Muscle layer of duodenum (tissue), 2 donors: ENCODE measurements around the gene FAM168A.

Source experiments
- H3K27ac ChIP-seq: one replicate; pipeline ENCODE4 v1.7.0; 2013; ENCODE audit warnings: mild to moderate bottlenecking, low read length
- H3K27me3 ChIP-seq: one replicate; pipeline ENCODE4 v1.7.0; 2013; ENCODE audit warnings: low read depth, mild to moderate bottlenecking, control low read depth, low read length
- H3K36me3 ChIP-seq, 2 donors: one replicate each; pipeline ENCODE4 v1.7.0; 2013; ENCODE audit warnings: low read length in 2 of 2, control low read depth in 1 of 2, mild to moderate bottlenecking in 1 of 2; ENCODE audit not compliant: insufficient read depth in 2 of 2, control insufficient read depth in 1 of 2
- H3K4me1 ChIP-seq, 2 donors: one replicate each; pipeline ENCODE4 v1.7.0; 2013; ENCODE audit warnings: low read length in 2 of 2, mild to moderate bottlenecking in 2 of 2, control low read depth in 1 of 2, moderate library complexity in 1 of 2; ENCODE audit not compliant: insufficient read depth in 2 of 2, control insufficient read depth in 1 of 2
- H3K4me3 ChIP-seq, 2 donors: one replicate each; pipeline ENCODE4 v1.7.0; 2013; ENCODE audit warnings: low read length in 2 of 2, low read depth in 1 of 2, mild to moderate bottlenecking in 1 of 2
- H3K9me3 ChIP-seq, 2 donors: one replicate each; pipeline ENCODE4 v1.7.0; 2013; ENCODE audit warnings: low read length in 2 of 2, control low read depth in 1 of 2, mild to moderate bottlenecking in 1 of 2; ENCODE audit not compliant: control insufficient read depth in 1 of 2
- donor health status: healthy.

FAM168A gene

DNA sequence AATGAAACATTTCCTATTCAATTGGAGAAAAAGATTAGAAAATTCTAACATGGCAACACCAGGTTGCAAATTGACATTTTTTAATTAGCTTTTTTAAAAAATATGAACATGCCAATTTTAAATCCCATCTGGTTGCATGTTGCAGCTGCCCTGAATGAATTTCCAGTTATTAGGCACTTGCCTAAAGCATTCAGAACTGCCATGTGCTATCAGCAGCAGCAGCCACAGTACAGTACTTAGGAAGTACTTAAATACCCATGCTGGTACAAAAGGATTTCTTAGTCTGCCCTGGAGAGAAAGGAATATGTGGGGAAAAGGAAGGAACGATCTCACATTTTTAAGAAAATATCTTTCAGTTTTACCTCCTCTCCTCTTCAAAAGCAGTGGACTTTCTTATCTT, 46.2 kb downstream of the FAM168A start:
- Histone ChIP-seq H3K9me3 (no peaks in the 10 kb centered on the region), H3K36me3 (no peaks in the 10 kb centered on the region), H3K27ac (no peak overlapping the region), H3K27me3 (no peaks in the 10 kb centered on the region), H3K4me3 (no peak overlapping the region), H3K4me1 (peaks cover 0 to 7% of the 10 kb centered on the region in 2 donors)

DNA sequence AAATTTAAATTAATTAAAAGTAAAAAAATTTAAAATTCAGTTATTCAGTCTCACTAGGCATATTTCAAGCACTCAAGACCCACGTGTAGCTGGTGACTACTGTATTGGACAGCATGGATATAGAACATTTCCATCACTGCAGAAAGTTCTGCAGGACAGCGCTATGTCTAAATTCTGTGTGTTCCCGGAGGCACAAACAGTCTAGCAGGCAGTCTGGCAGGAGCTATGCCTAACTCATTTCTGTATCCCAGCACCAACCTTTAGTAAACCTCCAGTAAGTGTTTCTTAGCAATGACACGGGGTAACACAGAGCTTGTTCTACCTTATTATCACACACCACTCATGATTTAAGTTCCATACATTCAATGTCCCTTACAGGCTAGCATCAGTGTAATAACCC, 48.5 kb downstream of the FAM168A start:
- Histone ChIP-seq H3K27ac (no peak overlapping the region), H3K4me1 (peaks cover 0 to 7% of the 10 kb centered on the region in 2 donors), H3K9me3 (no peaks in the 10 kb centered on the region), H3K36me3 (no peaks in the 10 kb centered on the region), H3K4me3 (no peak overlapping the region), H3K27me3 (no peaks in the 10 kb centered on the region)

DNA sequence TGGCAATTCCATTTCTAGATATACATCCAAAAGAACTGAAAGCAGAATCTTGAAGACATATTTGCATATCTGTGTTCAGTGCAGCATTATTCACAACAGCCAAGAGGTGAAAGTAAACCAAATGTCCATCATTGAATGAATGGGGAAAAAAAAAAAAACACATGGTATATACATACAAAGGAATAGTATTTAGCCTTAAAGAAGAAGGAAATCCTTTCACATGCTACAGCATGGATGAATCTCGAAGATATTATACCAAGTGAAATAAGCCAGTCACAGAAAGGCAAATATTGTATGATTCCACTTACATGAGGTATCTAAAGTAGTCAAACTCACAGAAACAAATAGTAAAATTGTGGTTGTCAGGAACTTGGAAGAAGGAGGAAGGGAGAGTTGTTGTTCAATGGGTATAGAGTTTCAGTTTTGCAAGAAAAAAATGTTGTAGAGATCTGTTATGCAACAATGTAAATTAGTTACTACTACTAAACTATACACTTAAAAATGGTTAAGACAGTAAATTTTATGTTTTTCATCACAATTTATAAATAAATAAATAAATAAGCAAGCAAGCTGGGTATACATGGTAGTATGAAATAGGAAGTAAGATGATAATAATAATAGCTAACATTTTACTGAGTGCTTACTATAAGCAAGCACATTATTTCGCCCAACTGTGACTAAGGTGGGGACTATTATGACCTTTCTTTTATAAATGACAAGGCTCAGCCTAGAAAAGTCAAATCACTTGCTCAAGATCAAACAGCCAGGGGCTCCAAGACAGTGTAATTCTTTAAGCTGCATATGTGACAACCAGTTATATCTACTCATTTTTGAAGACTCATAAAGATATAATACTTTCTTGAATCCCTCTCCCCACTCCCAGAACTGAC, 50.0 kb downstream of the FAM168A start:
- no peaks in the 10 kb centered on the region for H3K36me3 ChIP-seq
- H3K4me3 ChIP-seq, result no peak overlapping the region
- H3K4me1 ChIP-seq, result peaks cover 0 to 7% of the 10 kb centered on the region in 2 donors
- no peak overlapping the region for H3K27ac ChIP-seq
- H3K27me3 ChIP-seq, result no peaks in the 10 kb centered on the region
- H3K9me3 ChIP-seq, result no peaks in the 10 kb centered on the region

DNA sequence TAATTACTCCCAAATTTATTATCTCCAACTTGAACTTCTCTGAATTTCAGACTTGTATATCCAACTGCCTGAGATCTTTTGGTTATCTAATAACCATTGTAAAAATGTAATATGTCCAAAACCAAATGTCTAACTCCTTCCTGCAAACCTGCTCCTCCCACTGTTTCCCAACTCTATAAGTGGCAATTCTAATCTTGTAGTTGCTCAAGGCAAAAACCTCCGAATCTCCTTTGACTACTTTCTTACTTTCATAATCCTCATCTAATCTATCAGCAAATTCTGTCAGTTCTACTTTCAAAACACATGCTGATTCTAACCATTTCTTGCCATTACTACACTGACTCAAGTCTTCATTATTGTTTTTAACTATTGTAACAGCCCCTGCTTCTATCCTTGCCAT, 55.7 kb downstream of the FAM168A start:
- no peaks in the 10 kb centered on the region for H3K9me3 ChIP-seq
- H3K27ac ChIP-seq, result no peak overlapping the region
- H3K27me3 ChIP-seq, result no peaks in the 10 kb centered on the region
- no peak overlapping the region for H3K4me3 ChIP-seq
- no peaks in the 10 kb centered on the region for H3K36me3 ChIP-seq
- H3K4me1 ChIP-seq, result peaks cover 0 to 2% of the 10 kb centered on the region in 2 donors

DNA sequence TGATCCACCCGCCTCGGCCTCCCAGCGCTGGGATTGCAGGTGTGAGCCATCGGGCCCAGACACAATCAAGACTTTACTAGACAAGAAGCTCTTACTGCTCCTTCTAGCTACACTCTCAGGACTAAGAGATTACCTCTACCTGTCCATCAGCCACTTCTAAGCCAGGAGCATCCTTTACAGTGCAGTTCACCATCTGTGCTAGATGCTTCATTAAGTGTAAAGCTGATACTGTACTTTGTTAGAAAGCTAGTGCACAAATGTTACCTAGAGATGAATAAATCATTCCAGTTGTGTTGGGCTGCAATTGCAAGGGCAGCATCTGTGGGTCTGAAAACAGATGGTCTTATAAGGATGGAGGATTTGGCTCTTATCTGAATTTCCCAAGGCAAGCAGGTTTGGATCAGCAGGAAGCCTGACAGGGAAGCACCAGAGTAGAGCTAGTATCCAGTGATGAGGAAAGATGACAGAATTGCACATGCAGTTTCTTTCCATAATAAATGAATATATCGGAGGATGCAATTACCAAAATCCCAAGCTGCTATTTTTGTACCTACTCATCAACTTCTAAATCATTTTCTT, 58.3 kb downstream of the FAM168A start:
- Histone ChIP-seq H3K4me1 (peaks cover 0 to 2% of the 10 kb centered on the region in 2 donors), H3K9me3 (no peaks in the 10 kb centered on the region), H3K27ac (no peak overlapping the region), H3K36me3 (no peaks in the 10 kb centered on the region), H3K27me3 (no peaks in the 10 kb centered on the region), H3K4me3 (no peak overlapping the region)

DNA sequence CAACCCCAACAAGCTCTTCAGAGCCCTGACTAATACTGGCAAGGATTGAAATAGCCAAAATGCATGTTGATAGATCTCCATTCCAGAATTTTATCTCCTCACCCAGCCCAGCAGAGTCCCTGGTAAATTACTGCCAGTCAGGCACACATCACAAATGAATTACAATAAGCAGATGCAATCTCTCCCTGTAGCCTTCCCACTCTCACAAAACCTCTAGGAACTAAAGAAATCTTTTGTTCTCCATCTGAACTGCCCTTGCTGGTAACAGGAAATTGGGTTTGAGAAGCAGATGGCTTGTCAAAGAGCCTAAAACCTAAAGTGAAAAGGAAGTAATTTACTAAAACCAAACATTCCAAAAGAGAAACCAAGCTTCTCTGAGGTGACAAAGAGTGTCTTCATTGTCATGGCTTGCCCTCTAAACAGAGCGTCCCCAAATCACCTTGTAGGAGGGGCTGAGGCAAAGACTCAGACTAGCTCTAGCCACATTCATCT, 59.5 kb downstream of the FAM168A start:
- peaks cover 0 to 2% of the 10 kb centered on the region in 2 donors for H3K4me1 ChIP-seq
- H3K27me3 ChIP-seq, result no peaks in the 10 kb centered on the region
- no peaks in the 10 kb centered on the region for H3K9me3 ChIP-seq
- no peak overlapping the region for H3K4me3 ChIP-seq
- H3K36me3 ChIP-seq, result no peaks in the 10 kb centered on the region
- H3K27ac ChIP-seq, result peak overlapping the region; percentile 33

DNA sequence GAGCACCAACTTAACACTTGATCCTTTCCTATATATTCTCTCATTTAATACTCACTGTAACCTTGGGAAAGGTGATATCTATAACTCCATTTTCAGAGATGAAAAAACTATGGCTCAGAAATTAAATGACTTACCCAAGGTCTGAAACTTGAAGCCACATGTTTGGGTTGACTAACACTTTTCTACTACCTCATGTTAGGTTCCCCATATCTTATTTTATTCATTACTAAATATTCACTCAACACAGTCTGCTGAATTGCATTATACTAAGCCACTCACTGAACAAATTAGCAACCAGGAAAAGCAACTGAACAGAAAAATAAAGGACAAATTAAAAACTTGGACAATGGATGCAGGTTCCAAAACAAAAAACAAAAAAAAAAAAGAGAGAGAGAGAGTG, 59.9 kb downstream of the FAM168A start:
- no peaks in the 10 kb centered on the region for H3K36me3 ChIP-seq
- no peaks in the 10 kb centered on the region for H3K9me3 ChIP-seq
- H3K27ac ChIP-seq, result no peak overlapping the region
- peaks cover 0 to 2% of the 10 kb centered on the region in 2 donors for H3K4me1 ChIP-seq
- H3K4me3 ChIP-seq, result no peak overlapping the region
- H3K27me3 ChIP-seq, result no peaks in the 10 kb centered on the region

DNA sequence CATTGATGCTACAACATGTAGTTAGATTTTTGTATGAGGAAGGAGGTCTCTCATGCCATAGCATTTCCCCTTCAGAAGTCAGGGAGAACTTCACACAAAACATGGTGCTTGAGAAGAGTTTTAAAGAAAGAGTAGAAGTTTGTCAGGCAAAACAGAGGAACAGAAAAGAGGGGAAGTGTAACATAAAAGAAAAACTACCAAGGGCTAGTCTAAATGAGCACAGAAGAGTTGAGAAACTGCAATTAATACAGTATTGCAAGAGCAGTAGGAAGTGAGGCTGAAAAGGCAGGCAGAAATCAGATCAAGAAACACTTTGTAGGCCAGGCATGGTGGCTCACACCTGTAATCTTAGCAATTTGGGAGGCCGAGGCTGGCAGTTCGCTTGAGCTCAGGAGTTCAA, 61.0 kb downstream of the FAM168A start:
- no peak overlapping the region for H3K4me3 ChIP-seq
- H3K27ac ChIP-seq, result no peak overlapping the region
- H3K36me3 ChIP-seq, result no peaks in the 10 kb centered on the region
- no peaks in the 10 kb centered on the region for H3K27me3 ChIP-seq
- H3K4me1 ChIP-seq, result peaks cover 2 to 8% of the 10 kb centered on the region in 2 donors
- no peaks in the 10 kb centered on the region for H3K9me3 ChIP-seq

DNA sequence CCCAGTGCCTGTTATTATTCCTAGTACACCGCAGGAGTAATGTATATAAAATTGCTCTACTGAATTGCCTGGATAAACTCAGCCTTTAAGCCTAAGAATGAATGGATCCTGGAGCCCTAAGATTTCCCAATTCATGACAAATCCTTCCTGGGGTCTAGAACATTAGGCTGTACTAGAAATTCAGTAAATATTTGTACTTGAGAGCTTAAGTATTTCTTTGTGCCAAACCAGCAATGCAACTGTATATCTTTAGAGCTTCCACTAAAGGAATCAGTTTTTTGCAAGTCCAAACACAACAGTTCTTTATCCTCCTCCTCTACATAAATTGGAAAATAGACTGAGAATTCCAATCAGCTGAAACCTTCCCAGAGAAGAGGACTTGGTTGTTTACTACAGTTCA, 65.6 kb downstream of the FAM168A start:
- H3K4me3 ChIP-seq, result no peak overlapping the region
- no peak overlapping the region for H3K27ac ChIP-seq
- peaks cover 0 to 17% of the 10 kb centered on the region in 2 donors for H3K4me1 ChIP-seq
- no peaks in the 10 kb centered on the region for H3K9me3 ChIP-seq
- H3K36me3 ChIP-seq, result no peaks in the 10 kb centered on the region
- no peaks in the 10 kb centered on the region for H3K27me3 ChIP-seq

DNA sequence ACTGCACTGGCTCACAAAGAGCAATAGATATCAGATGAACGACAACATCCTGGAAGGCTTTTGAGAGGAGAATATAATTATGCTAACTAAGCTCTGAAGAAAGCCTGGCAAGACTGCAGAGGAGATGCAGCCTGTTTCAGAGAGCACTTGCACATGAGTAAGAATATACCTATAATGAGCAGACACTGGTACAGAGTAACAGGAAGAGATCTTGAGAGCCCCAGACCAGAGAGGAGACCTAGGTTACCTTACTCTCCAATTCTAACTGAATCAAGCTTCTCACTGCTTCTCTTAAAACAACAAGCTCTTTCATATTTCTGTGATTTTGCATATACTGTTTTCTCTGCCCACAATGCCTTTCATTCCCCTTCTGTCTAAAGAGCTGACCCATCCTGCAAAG, 66.5 kb downstream of the FAM168A start:
- H3K4me3 ChIP-seq, result no peak overlapping the region
- H3K27ac ChIP-seq, result no peak overlapping the region
- H3K4me1 ChIP-seq, result peaks cover 0 to 22% of the 10 kb centered on the region in 2 donors
- H3K9me3 ChIP-seq, result no peaks in the 10 kb centered on the region
- H3K27me3 ChIP-seq, result no peaks in the 10 kb centered on the region
- no peaks in the 10 kb centered on the region for H3K36me3 ChIP-seq

DNA sequence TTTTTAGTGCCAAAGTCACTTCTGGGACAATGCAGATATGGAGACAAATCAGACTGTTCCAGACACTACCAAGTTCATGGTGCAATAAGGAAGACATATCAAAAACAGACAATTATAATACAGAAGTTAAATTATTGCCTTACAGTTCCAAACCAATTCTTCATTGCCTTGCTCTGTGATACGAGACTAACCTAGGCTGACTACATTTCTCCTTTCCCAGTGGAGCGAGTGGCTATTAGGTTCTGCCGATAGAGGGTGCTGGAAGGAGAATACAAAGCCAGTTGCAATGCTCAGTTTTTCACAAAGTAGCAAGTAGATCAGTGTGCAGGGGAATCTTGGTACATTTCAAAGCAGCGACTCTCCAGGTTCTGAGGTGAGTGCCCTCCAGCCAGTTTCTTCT, 67.8 kb downstream of the FAM168A start:
- Histone ChIP-seq H3K9me3 (no peaks in the 10 kb centered on the region), H3K36me3 (no peaks in the 10 kb centered on the region), H3K4me3 (no peak overlapping the region), H3K4me1 (peaks cover 0 to 22% of the 10 kb centered on the region in 2 donors), H3K27ac (no peak overlapping the region), H3K27me3 (no peaks in the 10 kb centered on the region)
